H9 (cell line): Measurements from ENCODE around the gene DNM2. TPM values are rescaled to one million over a fixed set of nuclear protein-coding genes. Genes with fewer than 3 reads are reported as not detected.

Source experiments
- DNase-seq: peaks from one replicate; pipeline ENCODE4 v3.0.0-alpha.2; 2017
- H2AFZ ChIP-seq: one replicate; pipeline ENCODE4 v1.6.1; 2013; ENCODE audit warnings: mild to moderate bottlenecking, low read length, control low read depth, moderate library complexity
- H2AK5ac ChIP-seq: 2 replicates; pipeline ENCODE4 v1.6.1; 2013; ENCODE audit warnings: low read length, control low read depth, mixed read lengths; ENCODE audit not compliant: insufficient read length
- H2BK120ac ChIP-seq: one replicate; pipeline ENCODE4 v1.6.1; 2013; ENCODE audit warnings: low read depth, mild to moderate bottlenecking, low read length, control low read depth, inconsistent platforms; ENCODE audit not compliant: poor library complexity, severe bottlenecking
- H2BK12ac ChIP-seq: 2 replicates; pipeline ENCODE4 v1.6.1; 2013; ENCODE audit warnings: low read length, control low read depth, mixed read lengths, low read depth; ENCODE audit not compliant: insufficient read length
- H2BK15ac ChIP-seq: 2 replicates; pipeline ENCODE4 v1.6.1; 2013; ENCODE audit warnings: low read depth, low read length, control low read depth
- H2BK20ac ChIP-seq: one replicate; pipeline ENCODE4 v1.6.1; 2013; ENCODE audit warnings: low read depth, mild to moderate bottlenecking, low read length, control low read depth, inconsistent platforms; ENCODE audit not compliant: poor library complexity, severe bottlenecking
- H2BK5ac ChIP-seq: 2 replicates; pipeline ENCODE4 v1.6.1; 2013; ENCODE audit warnings: low read length, control low read depth, mixed read lengths; ENCODE audit not compliant: insufficient read length
- H3K14ac ChIP-seq: 2 replicates; pipeline ENCODE4 v1.6.1; 2013; ENCODE audit warnings: low read length, control low read depth; ENCODE audit not compliant: insufficient read depth
- H3K18ac ChIP-seq: 2 replicates; pipeline ENCODE4 v1.6.1; 2013; ENCODE audit warnings: low read depth, mild to moderate bottlenecking, mixed read lengths, low read length, control low read depth; ENCODE audit not compliant: insufficient read length
- H3K23ac ChIP-seq: 2 replicates; pipeline ENCODE4 v1.6.1; 2013; ENCODE audit warnings: low read length, control low read depth, mixed read lengths, low read depth; ENCODE audit not compliant: insufficient read length
- H3K23me2 ChIP-seq: 2 replicates; pipeline ENCODE4 v1.6.1; 2013; ENCODE audit warnings: low read depth, mild to moderate bottlenecking, mixed read lengths, low read length, control low read depth; ENCODE audit not compliant: insufficient read length, poor library complexity, severe bottlenecking
- H3K27ac ChIP-seq: 2 replicates; pipeline ENCODE4 v1.5.1; 2013; ENCODE audit warnings: low read length, control low read depth, mixed read lengths, low read depth; ENCODE audit not compliant: insufficient read length
- H3K27me3 ChIP-seq: 2 replicates; pipeline ENCODE4 v1.6.1; 2013; ENCODE audit warnings: low read length, control low read depth, inconsistent platforms; ENCODE audit not compliant: insufficient read depth
- H3K4ac ChIP-seq: 2 replicates; pipeline ENCODE4 v1.6.1; 2013; ENCODE audit warnings: low read depth, mild to moderate bottlenecking, control low read depth, inconsistent platforms, low read length, moderate library complexity
- H3K4me1 ChIP-seq: 2 replicates; pipeline ENCODE4 v1.6.1; 2013; ENCODE audit warnings: low read length, control low read depth, inconsistent platforms; ENCODE audit not compliant: insufficient read depth
- H3K4me2 ChIP-seq: 2 replicates; pipeline ENCODE4 v1.6.1; 2013; ENCODE audit warnings: low read length, control low read depth, mixed read lengths; ENCODE audit not compliant: insufficient read length, insufficient read depth
- H3K56ac ChIP-seq: 2 replicates; pipeline ENCODE4 v1.6.1; 2013; ENCODE audit warnings: low read depth, mild to moderate bottlenecking, mixed read lengths, low read length, control low read depth; ENCODE audit not compliant: insufficient read length
- H3K79me1 ChIP-seq: 2 replicates; pipeline ENCODE4 v1.6.1; 2013; ENCODE audit warnings: low read depth, mild to moderate bottlenecking, moderate library complexity, low read length, control low read depth, inconsistent platforms; ENCODE audit not compliant: insufficient read depth, poor library complexity, severe bottlenecking
- H3K79me2 ChIP-seq: 2 replicates; pipeline ENCODE4 v1.6.1; 2013; ENCODE audit warnings: low read length, control low read depth, inconsistent platforms; ENCODE audit not compliant: insufficient read depth
- H3K9ac ChIP-seq: 2 replicates; pipeline ENCODE4 v1.6.1; 2013; ENCODE audit warnings: low read length, control low read depth, mixed read lengths; ENCODE audit not compliant: insufficient read length; ENCODE audit errors: extremely low read depth
- H3K9me3 ChIP-seq: one replicate; pipeline ENCODE4 v1.6.1; 2013; ENCODE audit warnings: low read depth, low read length, inconsistent platforms; ENCODE audit not compliant: control insufficient read depth
- H3T11ph ChIP-seq: one replicate; pipeline ENCODE4 v1.6.1; 2013; ENCODE audit warnings: mild to moderate bottlenecking, low read length, control low read depth, inconsistent platforms
- H4K20me1 ChIP-seq: one replicate; pipeline ENCODE4 v1.6.1; 2013; ENCODE audit not compliant: control insufficient read depth, insufficient read length, insufficient read depth
- H4K5ac ChIP-seq: 2 replicates; pipeline ENCODE4 v1.6.1; 2013; ENCODE audit warnings: low read depth, mild to moderate bottlenecking, mixed read lengths, low read length, control low read depth; ENCODE audit not compliant: insufficient read length
- H4K8ac ChIP-seq: replicated peaks from 2 replicates; pipeline ENCODE4 v1.6.1; 2013; ENCODE audit warnings: low read length, control low read depth, mixed read lengths, low read depth; ENCODE audit not compliant: insufficient read length
- H4K91ac ChIP-seq: 2 replicates; pipeline ENCODE4 v1.6.1; 2013; ENCODE audit warnings: low read depth, mild to moderate bottlenecking, moderate library complexity, mixed read lengths, low read length, control low read depth; ENCODE audit not compliant: insufficient read length
- H3K27ac Mint-ChIP-seq, 3 experiments: 2 replicates in 2 of 3; 3 replicates in 1 of 3; pipeline ENCODE4 v1.8.0; 2020 to 2021; ENCODE audit warnings: mixed read lengths in 3 of 3, mild to moderate bottlenecking in 1 of 3, moderate library complexity in 1 of 3
- H3K27me3 Mint-ChIP-seq: 2 replicates; pipeline ENCODE4 v1.8.0; 2021; ENCODE audit warnings: low read depth, mild to moderate bottlenecking, moderate library complexity, mixed read lengths
- H3K36me3 Mint-ChIP-seq, 3 experiments: 2 replicates in 2 of 3; 3 replicates in 1 of 3; pipeline ENCODE4 v1.8.0; 2020 to 2021; ENCODE audit warnings: low read depth in 3 of 3, mixed read lengths in 3 of 3; ENCODE audit not compliant: insufficient read depth in 1 of 3
- H3K4me1 Mint-ChIP-seq, 2 experiments: 2 replicates each; pipeline ENCODE4 v1.8.0; 2020; ENCODE audit warnings: mixed read lengths in 2 of 2
- H3K4me3 Mint-ChIP-seq, 2 experiments: 2 replicates in 1 of 2; 3 replicates in 1 of 2; pipeline ENCODE4 v1.8.0; 2020 to 2021; ENCODE audit warnings: mild to moderate bottlenecking in 2 of 2, mixed read lengths in 2 of 2, moderate library complexity in 1 of 2
- H3K9me3 Mint-ChIP-seq, 2 experiments: 2 replicates in 1 of 2; 3 replicates in 1 of 2; pipeline ENCODE4 v1.8.0; 2020; ENCODE audit warnings: mild to moderate bottlenecking in 2 of 2, mixed read lengths in 2 of 2, moderate library complexity in 1 of 2
- CTCF ChIP-seq: fragments of 200-600 bp; sonication (generic); conservative IDR thresholded peaks from 3 replicates; pipeline ENCODE4 v1.8.0; 2021; ENCODE audit warnings: antibody characterized with exemption, mild to moderate bottlenecking
- WGBS: extraction: QIAGEN DNeasy Blood & Tissue Kit; methylation state at CpG from one replicate; pipeline ENCODE4 v1.1.7; 2013; ENCODE audit warnings: missing lambda C conversion rate, low lambda C conversion rate, mixed read lengths; ENCODE audit not compliant: insufficient read length; ENCODE audit errors: extremely low coverage; 5-methylcytosine and 5-hydroxymethylcytosine counted together
- total RNA-seq: library from RNA; stranded (reverse); gene quantifications from 2 replicates; pipeline ENCODE4 v1.2.1, GENCODE V29; 2021

Gene DNM2
- total RNA-seq, 1 experiment from 2014 or later = 152 TPM

- Histone ChIP-seq H3K23me2 (peaks cover 10% of the 10 kb centered on the region), H2AFZ (no peak overlapping the region), H3K27ac (no peak overlapping the region), H4K5ac (no peak overlapping the region), H3K79me2 (no peaks in the 10 kb centered on the region), H3K14ac (no peak overlapping the region), H2AK5ac (no peak overlapping the region), H3K27me3 (no peaks in the 10 kb centered on the region), H4K8ac (no peak overlapping the region), H4K91ac (no peak overlapping the region), H3K9me3 (no peaks in the 10 kb centered on the region), H3K18ac (no peak overlapping the region), H2BK20ac (no peak overlapping the region), H2BK12ac (no peak overlapping the region), H3K79me1 (no peaks in the 10 kb centered on the region), H2BK5ac (no peak overlapping the region), H3K4me1 (no peaks in the 10 kb centered on the region; the same call in 1 of the 2 replicates), H3K4me2 (no peak overlapping the region), H3K56ac (no peak overlapping the region), H2BK15ac (no peak overlapping the region), H3K23ac (no peak overlapping the region), H3K4ac (no peak overlapping the region), H3T11ph (no peak overlapping the region), H3K9ac (no peak overlapping the region), H2BK120ac (no peak overlapping the region), H4K20me1 (no peaks in the 10 kb centered on the region)
- Mint-ChIP-seq H3K4me1 (peaks cover 18 to 21% of the 10 kb centered on the region in 2 experiments), H3K4me3 (no peak overlapping the region; a peak in 1 of 5 replicates), H3K36me3 (peaks cover 0 to 5% (median 0%) of the 10 kb centered on the region in 3 experiments; a peak in 2 of 7 replicates), H3K27me3 (peaks cover 18% of the 10 kb centered on the region), H3K27ac (no peak overlapping the region), H3K9me3 (no peaks in the 10 kb centered on the region; a peak in 1 of 5 replicates)
- TF ChIP-seq CTCF = peak; percentile 83
- DNase-seq = peak; percentile 65
- WGBS = no CpG with 5 or more reads among the region's 15 CpGs
These were observed 18.1 kb upstream of the DNM2 start for GRCh38 chr19:10699650-10700335.
